ENCODE measurements around the gene DPYSL4. TPM values are rescaled to one million over a fixed set of nuclear protein-coding genes. Genes with fewer than 3 reads are reported as not detected.

Gene DPYSL4
- 0.27 TPM for total RNA-seq

GRCh38 chr10:132186488-132187429 is at the start of gene DPYSL4:
DPYSL4 (plus strand) TSS chr10:132186948; CDS start chr10:132187064, 116 bp downstream.
- DNase-seq (ENCODE audit: low read depth in 2 of 3, low spot score in 2 of 3), result no peak

DNA sequence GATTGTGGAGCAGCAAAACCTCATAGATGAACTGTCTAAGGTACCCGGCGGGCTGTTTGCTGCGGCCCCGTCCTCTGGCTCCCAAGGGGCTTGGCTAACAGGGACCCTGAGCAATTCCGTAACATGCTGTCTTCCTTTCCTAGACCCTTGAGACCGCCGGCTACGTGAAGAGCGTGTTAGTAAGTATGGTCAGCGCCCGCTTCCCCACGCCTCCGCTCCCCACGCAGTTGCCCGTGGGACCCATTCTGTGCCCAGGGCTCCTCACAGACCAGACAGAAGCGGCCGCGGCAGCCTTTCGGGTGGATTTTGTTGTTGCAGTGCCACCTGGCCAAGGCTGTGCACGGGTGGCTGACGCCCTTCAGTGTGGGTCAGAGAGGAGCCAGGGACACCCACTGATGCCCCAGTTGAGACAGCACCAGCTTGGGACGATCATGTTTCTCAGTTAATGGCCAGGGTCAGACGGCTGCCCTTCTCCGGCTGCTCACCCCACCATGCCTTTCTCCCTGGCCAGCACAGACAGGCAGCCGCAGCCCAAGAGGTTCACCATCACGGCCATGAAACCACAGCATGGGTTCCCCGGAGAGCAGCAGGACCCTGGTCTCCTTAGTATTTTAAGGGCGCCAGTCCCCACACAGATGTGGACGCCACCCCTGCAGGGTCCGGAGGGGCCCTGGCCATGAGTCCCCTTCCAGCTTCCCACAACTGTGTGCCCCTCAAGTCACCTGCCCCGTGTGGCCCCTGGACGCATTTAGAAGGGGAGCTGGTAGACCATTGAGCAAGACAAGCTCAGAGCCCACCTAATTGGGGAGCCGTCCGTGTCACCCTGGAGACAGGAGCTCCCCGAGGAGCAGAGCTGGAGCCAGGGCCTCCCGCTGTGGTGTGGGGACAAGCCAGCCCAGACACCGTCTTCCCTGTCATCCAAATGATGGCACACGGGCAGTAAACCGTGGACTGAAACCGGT is 49.4 kb upstream of the DPYSL4 start:
- no peak for DNase-seq (ENCODE audit: low read depth in 2 of 3, low spot score in 2 of 3)

DNA sequence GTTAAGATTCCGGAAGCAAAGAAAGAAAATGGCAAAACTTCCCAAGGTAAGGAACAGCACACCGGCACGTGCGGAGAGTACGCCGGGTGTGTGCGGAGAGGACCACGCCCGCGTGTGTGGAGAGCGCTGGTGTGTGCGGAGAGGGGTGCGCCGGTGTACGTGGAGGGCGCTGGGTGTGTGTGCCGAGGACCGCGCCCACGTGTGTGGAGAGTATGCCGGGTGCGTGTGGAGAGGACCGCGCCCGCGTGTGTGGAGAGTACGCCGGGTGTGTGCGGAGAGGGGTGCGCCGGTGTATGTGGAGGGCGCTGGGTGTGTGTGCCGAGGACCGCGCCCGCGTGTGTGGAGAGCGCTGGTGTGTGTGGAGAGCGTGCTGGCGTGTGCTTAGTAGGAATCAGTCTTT is 48.6 kb upstream of the DPYSL4 start:
- no peak for DNase-seq (ENCODE audit: low read depth in 2 of 3, low spot score in 2 of 3)

DNA sequence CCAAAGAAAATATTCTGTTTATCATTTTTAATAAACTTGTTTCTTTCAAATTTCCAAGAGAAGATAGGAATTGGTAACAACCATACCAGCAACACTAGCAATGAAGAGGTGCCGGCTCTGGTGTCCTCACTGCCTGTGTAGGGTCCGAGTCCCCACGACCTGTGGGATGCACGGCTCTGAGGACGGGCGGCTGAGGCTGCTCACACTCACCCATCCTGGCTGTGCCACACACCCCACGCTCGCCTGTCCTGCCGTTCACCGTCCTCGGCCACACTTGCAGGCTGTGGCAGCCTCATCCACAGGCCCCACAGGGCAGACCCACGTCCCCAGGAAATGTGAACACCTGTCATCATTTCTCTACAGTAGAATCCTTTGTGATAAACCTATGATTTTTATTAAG is 48.2 kb upstream of the DPYSL4 start:
- no peak for DNase-seq (ENCODE audit: low read depth in 2 of 3, low spot score in 2 of 3)

GRCh38 chr10:132139526-132139925 is 47.2 kb upstream of the DPYSL4 start:
- DNase-seq (ENCODE audit: low read depth in 2 of 3, low spot score in 2 of 3), result no peak

GRCh38 chr10:132140167-132140925 is 46.4 kb upstream of the DPYSL4 start:
- DNase-seq (ENCODE audit: low read depth in 2 of 3, low spot score in 2 of 3), result no peak

GRCh38 chr10:132141076-132141475 is 45.7 kb upstream of the DPYSL4 start:
- no peak for DNase-seq (ENCODE audit: low read depth in 2 of 3, low spot score in 2 of 3)

DNA sequence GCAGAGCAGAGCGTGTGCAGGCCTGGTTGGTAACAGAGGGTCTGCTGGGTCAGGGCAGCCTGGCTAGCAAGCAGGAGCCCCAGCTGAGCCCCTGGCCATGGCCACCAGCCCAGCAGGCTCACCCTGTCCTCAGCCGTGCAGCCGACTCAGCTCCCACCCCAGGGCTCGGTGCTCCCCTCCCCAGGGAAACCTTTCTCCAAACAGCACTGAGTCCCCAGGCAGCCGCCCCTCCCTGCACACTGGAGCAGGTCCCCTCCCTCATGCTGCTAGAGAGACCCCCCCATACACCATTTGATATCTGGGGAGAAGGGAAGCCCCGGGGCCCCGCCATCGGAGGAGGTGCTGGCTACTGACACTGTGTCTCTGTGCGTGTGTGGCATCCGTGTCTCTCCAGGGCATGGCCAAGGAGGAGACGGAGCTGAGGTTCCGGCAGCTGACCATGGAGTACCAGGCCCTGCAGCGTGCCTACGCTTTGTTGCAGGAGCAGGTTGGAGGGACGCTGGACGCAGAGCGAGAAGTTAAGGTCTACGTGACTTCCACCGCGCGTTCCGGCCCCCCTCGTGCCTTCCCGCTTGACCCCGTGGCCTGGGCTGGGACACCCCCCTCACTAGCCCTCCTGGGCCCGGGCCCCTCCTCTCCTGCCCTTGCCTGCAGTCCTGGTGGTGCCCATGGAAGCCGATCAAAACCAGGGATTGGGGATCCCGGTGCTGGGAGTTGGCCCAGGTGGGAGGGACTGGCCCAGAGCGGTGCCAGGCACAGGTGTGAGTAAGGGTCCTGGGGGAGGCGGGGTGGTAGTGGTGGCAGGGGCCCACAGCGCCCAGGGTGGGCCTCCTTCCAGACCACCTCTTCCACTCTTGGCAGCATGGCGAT is 45.0 kb upstream of the DPYSL4 start:
- no peak for DNase-seq (ENCODE audit: low read depth in 2 of 3, low spot score in 2 of 3)

GRCh38 chr10:132142396-132143161 is 44.2 kb upstream of the DPYSL4 start:
- peak in 1 of 3 donors; percentile 42 for DNase-seq (ENCODE audit: low read depth in 2 of 3, low spot score in 2 of 3)

DNA sequence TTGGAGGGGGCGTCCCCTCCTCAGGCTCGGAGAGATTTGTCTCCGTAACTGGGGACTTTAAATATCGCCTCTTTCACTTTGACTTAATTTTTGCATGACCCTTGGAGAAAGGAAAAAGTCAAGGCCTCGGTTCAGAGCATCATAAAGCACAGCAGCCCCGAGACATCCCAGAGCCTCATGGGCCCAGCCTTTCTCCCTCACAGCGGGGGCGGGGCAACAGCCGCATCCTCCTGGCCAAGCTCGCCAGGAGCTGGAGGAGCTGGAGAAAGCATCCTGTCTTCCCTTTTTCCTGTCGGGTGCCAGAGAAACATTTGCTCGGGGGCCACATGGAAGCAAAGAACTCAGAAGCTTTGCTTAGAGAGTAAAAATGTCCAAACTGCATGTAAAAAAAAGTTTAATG is 43.6 kb upstream of the DPYSL4 start:
- no peak for DNase-seq (ENCODE audit: low read depth in 2 of 3, low spot score in 2 of 3)

- no peak for DNase-seq (ENCODE audit: low read depth in 2 of 3, low spot score in 2 of 3)
These were observed 42.7 kb upstream of the DPYSL4 start for GRCh38 chr10:132144086-132144485.

DNA sequence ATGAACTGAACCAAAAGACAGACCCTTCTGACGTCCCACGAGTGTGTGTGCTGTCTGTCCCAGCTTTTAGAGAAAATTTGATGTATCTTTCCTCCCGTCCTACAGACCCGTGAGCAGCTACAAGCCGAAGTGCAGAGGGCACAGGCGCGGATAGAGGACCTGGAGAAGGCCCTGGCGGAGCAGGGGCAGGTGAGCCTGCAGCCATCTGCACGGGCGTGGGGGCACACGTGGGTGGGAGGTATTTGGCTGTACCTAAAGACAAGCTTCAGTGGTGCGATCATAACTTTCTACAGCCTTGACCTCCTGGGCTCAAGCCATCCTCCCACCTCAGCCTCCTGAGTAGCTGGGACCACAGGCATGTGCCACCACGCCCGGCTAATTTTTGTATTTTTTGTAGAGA is 41.7 kb upstream of the DPYSL4 start:
- DNase-seq (ENCODE audit: low read depth in 2 of 3, low spot score in 2 of 3), result no peak

GRCh38 chr10:132145521-132146185 is 41.1 kb upstream of the DPYSL4 start:
- no peak for DNase-seq (ENCODE audit: low read depth in 2 of 3, low spot score in 2 of 3)

GRCh38 chr10:132146271-132146671 is 40.5 kb upstream of the DPYSL4 start:
- DNase-seq (ENCODE audit: low read depth in 2 of 3, low spot score in 2 of 3), result no peak

- DNase-seq (ENCODE audit: low read depth in 2 of 3, low spot score in 2 of 3), result no peak
These were observed 39.5 kb upstream of the DPYSL4 start for GRCh38 chr10:132146941-132147915.

- DNase-seq (ENCODE audit: low read depth in 2 of 3, low spot score in 2 of 3), result no peak
These were observed 38.2 kb upstream of the DPYSL4 start for GRCh38 chr10:132148261-132149251.

Measured in hematopoietic multipotent progenitor cell (in vitro differentiated cells).